Hepatocyte (in vitro differentiated cells): Measurements from ENCODE around the gene SH3TC1. TPM values are rescaled to one million over a fixed set of nuclear protein-coding genes. Genes with fewer than 3 reads are reported as not detected.

Experiments
- DNase-seq: peaks from one replicate; pipeline ENCODE4 v3.0.0-alpha.2; 2016; ENCODE audit warnings: low spot score
- H2AFZ ChIP-seq: fragments of 200-600 bp; sonication (generic); 2 replicates; pipeline ENCODE4 v1.6.0; 2016; ENCODE audit warnings: antibody characterized with exemption, mild to moderate bottlenecking
- H3K27ac ChIP-seq: fragments of 200-600 bp; sonication (generic); 2 replicates; pipeline ENCODE4 v1.5.1; 2016; ENCODE audit warnings: mild to moderate bottlenecking
- H3K27me3 ChIP-seq: fragments of 200-600 bp; sonication (generic); 2 replicates; pipeline ENCODE4 v1.6.1; 2016
- H3K36me3 ChIP-seq: fragments of 200-600 bp; sonication (generic); replicated peaks from 2 replicates; pipeline ENCODE4 v1.5.1; 2016; ENCODE audit warnings: low read depth; ENCODE audit not compliant: insufficient read depth
- H3K4me1 ChIP-seq: fragments of 200-600 bp; sonication (generic); 2 replicates; pipeline ENCODE4 v1.5.1; 2016; ENCODE audit warnings: mild to moderate bottlenecking, moderate library complexity; ENCODE audit not compliant: insufficient read depth
- H3K4me2 ChIP-seq: fragments of 200-600 bp; sonication (generic); 2 replicates; pipeline ENCODE4 v1.6.0; 2016
- H3K4me3 ChIP-seq: fragments of 200-600 bp; sonication (generic); 2 replicates; pipeline ENCODE4 v1.5.1; 2016; ENCODE audit warnings: mild to moderate bottlenecking
- H3K79me2 ChIP-seq: fragments of 200-600 bp; sonication (generic); 2 replicates; pipeline ENCODE4 v1.6.0; 2017; ENCODE audit warnings: mild to moderate bottlenecking
- H3K9me2 ChIP-seq: fragments of 200-600 bp; sonication (generic); replicated peaks from 2 replicates; pipeline ENCODE4 v1.6.0; 2017; ENCODE audit warnings: mild to moderate bottlenecking; ENCODE audit not compliant: insufficient read depth
- H3K9me3 ChIP-seq: fragments of 200-600 bp; sonication (generic); 2 replicates; pipeline ENCODE4 v1.5.1; 2016; ENCODE audit warnings: low read depth, mild to moderate bottlenecking
- H4K20me1 ChIP-seq: fragments of 200-600 bp; sonication (generic); 2 replicates; pipeline ENCODE4 v1.6.0; 2016; ENCODE audit warnings: mild to moderate bottlenecking; ENCODE audit not compliant: insufficient read depth, poor library complexity, severe bottlenecking
- CTCF ChIP-seq: fragments of 200-600 bp; sonication (generic); IDR thresholded peaks from 2 replicates; pipeline ENCODE4 v1.5.1; 2016; ENCODE audit warnings: antibody characterized with exemption, mild to moderate bottlenecking; ENCODE audit not compliant: poor library complexity
- EZH2 ChIP-seq: fragments of 200-600 bp; sonication (generic); IDR thresholded peaks from 2 replicates; pipeline ENCODE4 v1.6.1; 2016; ENCODE audit warnings: antibody characterized with exemption, mild to moderate bottlenecking, borderline replicate concordance
- EZH2phosphoT487 ChIP-seq: fragments of 200-600 bp; sonication (generic); IDR thresholded peaks from one replicate; pipeline ENCODE4 v1.6.1; 2018; ENCODE audit warnings: antibody characterized with exemption, mild to moderate bottlenecking, low read depth, moderate library complexity; ENCODE audit not compliant: unreplicated experiment, severe bottlenecking
- WGBS: methylation state at CpG from one replicate; pipeline ENCODE4 v1.1.6; 2016; ENCODE audit warnings: low lambda C conversion rate; ENCODE audit errors: missing lambda C conversion rate; 5-methylcytosine and 5-hydroxymethylcytosine counted together
- polyA plus RNA-seq: library from polyadenylated mRNA; unstranded; fragments of >200 nt; fragmentation: Nextera tagmentation; extraction: Ambion mirVana; gene quantifications from 2 replicates; pipeline ENCODE4 v1.2.1, GENCODE V29; 2016
- total RNA-seq: library from RNA; depleted of rRNA; stranded (reverse); fragments of >200 nt; gene quantifications from 2 replicates; pipeline ENCODE4 v1.2.3, GENCODE V29; 2014

Gene SH3TC1
- total and polyA plus RNA-seq, 2 experiments from 2014 or later = 30.3 to 35.4 TPM

GRCh38 chr4:8194306-8195242 lies 4.5 kb upstream of the SH3TC1 start:
- H3K9me2 ChIP-seq = no peaks in the 10 kb centered on the region
- no peaks in the 10 kb centered on the region for H3K9me3 ChIP-seq
- H3K79me2 ChIP-seq = peaks cover 1% of the 10 kb centered on the region
- H3K4me3 ChIP-seq = no peak overlapping the region
- no peak for TF ChIP-seq EZH2
- no peak for TF ChIP-seq CTCF
- no peak overlapping the region for H2AFZ ChIP-seq
- H3K27me3 ChIP-seq = no peaks in the 10 kb centered on the region
- H3K36me3 ChIP-seq = no peaks in the 10 kb centered on the region
- 76% methylated on average over 19 of the region's 19 CpGs for WGBS
- no peaks in the 10 kb centered on the region for H4K20me1 ChIP-seq
- H3K27ac ChIP-seq = no peak overlapping the region
- peaks cover 23% of the 10 kb centered on the region for H3K4me1 ChIP-seq
- H3K4me2 ChIP-seq = no peak overlapping the region
- no peak for DNase-seq

- Histone ChIP-seq H3K27me3 (no peaks in the 10 kb centered on the region), H3K9me3 (no peaks in the 10 kb centered on the region), H3K4me1 (peaks cover 31% of the 10 kb centered on the region), H3K9me2 (no peaks in the 10 kb centered on the region), H3K79me2 (peaks cover 10% of the 10 kb centered on the region), H3K4me3 (no peak overlapping the region), H3K36me3 (no peaks in the 10 kb centered on the region), H3K4me2 (no peak overlapping the region), H3K27ac (no peak overlapping the region), H4K20me1 (no peaks in the 10 kb centered on the region), H2AFZ (no peak overlapping the region)
- no peak for DNase-seq
- WGBS = 84% methylated on average over 7 of the region's 7 CpGs
- TF ChIP-seq EZH2 (no peak), CTCF (no peak), EZH2phosphoT487 (no peak)
These were observed 3.7 kb upstream of the SH3TC1 start for GRCh38 chr4:8195431-8195830.

GRCh38 chr4:8195841-8196458 lies 3.1 kb upstream of the SH3TC1 start:
- Histone ChIP-seq H3K79me2 (peaks cover 15% of the 10 kb centered on the region), H3K4me1 (peaks cover 37% of the 10 kb centered on the region), H4K20me1 (no peaks in the 10 kb centered on the region), H2AFZ (no peak overlapping the region), H3K36me3 (no peaks in the 10 kb centered on the region), H3K9me3 (no peaks in the 10 kb centered on the region), H3K4me2 (no peak overlapping the region), H3K9me2 (no peaks in the 10 kb centered on the region), H3K4me3 (no peak overlapping the region), H3K27ac (no peak overlapping the region), H3K27me3 (no peaks in the 10 kb centered on the region)
- DNase-seq = no peak
- 86% methylated on average over 20 of the region's 20 CpGs for WGBS
- TF ChIP-seq EZH2phosphoT487 (no peak), CTCF (no peak), EZH2 (no peak)
